HepG2 (cell line): ENCODE measurements around the gene DSN1. TPM values are rescaled to one million over a fixed set of nuclear protein-coding genes. Genes with fewer than 3 reads are reported as not detected.

Source experiments
- FOXK1 ChIP-seq: sonication (generic); formaldehyde crosslinking; IDR thresholded peaks from 2 replicates; pipeline ENCODE4 v1.4.0; 2020; ENCODE audit warnings: low read depth, missing genetic modification reagents, borderline replicate concordance
- HDAC2 ChIP-seq: sonication (generic); formaldehyde crosslinking; IDR thresholded peaks from 2 replicates; pipeline ENCODE4 v1.4.0; 2020; ENCODE audit warnings: missing genetic modification reagents
- RARA ChIP-seq: IDR thresholded peaks from 2 replicates; pipeline ENCODE4 v1.6.1; 2016; ENCODE audit warnings: missing genetic modification reagents, missing compliant biosample characterization
- RBM22 ChIP-seq: fragments of 200-400 bp; formaldehyde crosslinking; optimal IDR thresholded peaks from 2 replicates; pipeline ENCODE3; 2017; ENCODE audit warnings: mild to moderate bottlenecking, low read length, moderate library complexity
- RORA ChIP-seq: sonication (generic); formaldehyde crosslinking; IDR thresholded peaks from 2 replicates; pipeline ENCODE4 v1.5.0; 2020; ENCODE audit warnings: mild to moderate bottlenecking, missing genetic modification reagents, moderate library complexity
- SETDB1 ChIP-seq: sonication (generic); formaldehyde crosslinking; IDR thresholded peaks from 2 replicates; pipeline ENCODE4 v1.5.1; 2020; ENCODE audit warnings: missing genetic modification reagents, mild to moderate bottlenecking, borderline replicate concordance
- ZFP36L2 ChIP-seq: sonication (generic); formaldehyde crosslinking; IDR thresholded peaks from 2 replicates; pipeline ENCODE4 v1.4.0; 2020; ENCODE audit warnings: missing genetic modification reagents
- ZNF441 ChIP-seq: sonication (generic); formaldehyde crosslinking; IDR thresholded peaks from 2 replicates; pipeline ENCODE4 v1.7.0; 2021; ENCODE audit warnings: missing genetic modification reagents, borderline replicate concordance
- ZNF496 ChIP-seq: sonication (generic); formaldehyde crosslinking; IDR thresholded peaks from 2 replicates; pipeline ENCODE4 v1.8.1; 2023; ENCODE audit warnings: mild to moderate bottlenecking, moderate library complexity, missing genetic modification reagents; ENCODE audit not compliant: insufficient replicate concordance
- ZNF564 ChIP-seq: sonication (generic); formaldehyde crosslinking; IDR thresholded peaks from 2 replicates; pipeline ENCODE4 v1.8.1; 2023; ENCODE audit warnings: mild to moderate bottlenecking, missing genetic modification reagents
- ZNF567 ChIP-seq: sonication (generic); formaldehyde crosslinking; IDR thresholded peaks from 2 replicates; pipeline ENCODE4 v1.8.1; 2023; ENCODE audit warnings: mild to moderate bottlenecking, missing genetic modification reagents, borderline replicate concordance
- ZNF713 ChIP-seq: sonication (generic); formaldehyde crosslinking; IDR thresholded peaks from 2 replicates; pipeline ENCODE4 v1.4.0; 2020; ENCODE audit warnings: mild to moderate bottlenecking, missing genetic modification reagents
- ZZZ3 ChIP-seq: sonication (generic); formaldehyde crosslinking; IDR thresholded peaks from 2 replicates; pipeline ENCODE4 v1.4.0; 2020; ENCODE audit warnings: missing genetic modification reagents, mild to moderate bottlenecking, borderline replicate concordance
- polyA plus RNA-seq, 8 experiments: library from polyadenylated mRNA; depleted of rRNA in 3 of 8; stranded (reverse) in 7 of 8; unstranded in 1 of 8; fragments of >200 nt; fragmentation: Illumina TruSeq in 4 of 8; extraction: Trizol in 4 of 8; gene quantifications; 2 replicates each; pipeline versions ENCODE4 v1.2.1 to v1.2.3, GENCODE V29; 2011 to 2016; ENCODE audit warnings: low read depth in 4 of 8, missing spikeins in 1 of 8, mixed read lengths in 1 of 8; ENCODE audit not compliant: insufficient read depth in 1 of 8
- total RNA-seq, 5 experiments: library from RNA; depleted of rRNA; stranded (reverse); fragments of >200 nt; fragmentation: Illumina TruSeq; extraction: Trizol; gene quantifications; 2 replicates each; pipeline ENCODE4 v1.2.3, GENCODE V29; 2016; ENCODE audit warnings: low read depth in 1 of 5
- TF ChIP-seq, protein P1 (sequence below): sonication (generic); formaldehyde crosslinking; IDR thresholded peaks from 2 replicates; pipeline ENCODE4 v1.4.0; 2020; ENCODE audit warnings: missing genetic modification reagents
- TF ChIP-seq, protein P2 (sequence below): sonication (generic); formaldehyde crosslinking; IDR thresholded peaks from 2 replicates; pipeline ENCODE4 v1.4.0; 2020; ENCODE audit warnings: mild to moderate bottlenecking, missing genetic modification reagents
- TF ChIP-seq, protein P3 (sequence below): sonication (generic); formaldehyde crosslinking; IDR thresholded peaks from 2 replicates; pipeline ENCODE4 v1.8.0; 2022; ENCODE audit warnings: missing genetic modification reagents, mild to moderate bottlenecking, borderline replicate concordance
- TF ChIP-seq, protein P4 (sequence below): fragments of 450-650 bp; IDR thresholded peaks from 2 replicates; pipeline ENCODE4 v1.6.1; 2017
- TF ChIP-seq, protein P5 (sequence below): sonication (generic); formaldehyde crosslinking; IDR thresholded peaks from 2 replicates; pipeline ENCODE4 v1.4.0; 2020; ENCODE audit warnings: mild to moderate bottlenecking, missing genetic modification reagents, borderline replicate concordance
- TF ChIP-seq, protein P6 (sequence below): IDR thresholded peaks from 2 replicates; pipeline ENCODE4 v1.6.1; 2016; ENCODE audit warnings: missing genetic modification reagents, missing compliant biosample characterization

Gene DSN1
- total and polyA plus RNA-seq, 2 of the 13 experiments (the other 11 are each of a cell fraction or from before 2014, with no cell fraction given) = 18.7 to 53.7 TPM

DNA sequence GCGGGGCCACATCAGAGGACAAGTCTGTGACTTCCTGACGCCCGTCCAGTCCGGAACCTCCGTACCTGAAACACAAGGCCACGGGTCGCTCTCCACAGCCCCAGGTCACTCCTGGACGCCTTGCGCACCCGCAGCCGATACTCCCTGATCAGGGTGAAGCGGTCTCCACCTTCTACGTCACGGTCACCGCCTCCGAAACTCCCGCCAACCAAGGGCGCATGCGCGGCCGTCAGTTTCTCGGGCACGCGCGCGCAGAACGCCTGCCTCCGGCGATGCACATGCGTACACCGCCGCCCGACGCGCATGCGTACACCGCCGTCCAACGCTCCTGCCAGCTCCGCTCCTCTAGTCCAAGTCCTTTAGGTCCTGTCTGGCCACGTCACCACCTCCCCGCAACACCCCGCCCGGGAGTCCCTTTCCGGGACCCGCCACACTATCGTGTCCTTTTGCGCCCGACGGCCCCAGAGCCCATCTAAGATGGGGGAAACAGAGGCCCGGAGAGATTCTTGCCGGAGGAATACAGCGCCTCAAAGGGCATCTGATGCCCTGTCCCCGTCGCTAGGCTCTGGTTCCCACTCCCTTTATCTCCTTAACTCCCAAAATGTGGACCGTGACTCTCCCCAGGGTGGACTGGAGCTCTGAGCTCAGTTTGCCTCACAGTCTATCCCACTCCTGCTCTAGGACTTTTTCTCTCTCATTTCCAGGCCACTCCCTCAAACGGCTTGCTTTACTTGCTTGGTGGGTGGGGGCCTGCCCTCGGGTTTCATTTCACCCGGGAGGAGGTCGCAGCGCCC, at the start of gene DSN1 (continued):
- TF ChIP-seq, protein P1, sequence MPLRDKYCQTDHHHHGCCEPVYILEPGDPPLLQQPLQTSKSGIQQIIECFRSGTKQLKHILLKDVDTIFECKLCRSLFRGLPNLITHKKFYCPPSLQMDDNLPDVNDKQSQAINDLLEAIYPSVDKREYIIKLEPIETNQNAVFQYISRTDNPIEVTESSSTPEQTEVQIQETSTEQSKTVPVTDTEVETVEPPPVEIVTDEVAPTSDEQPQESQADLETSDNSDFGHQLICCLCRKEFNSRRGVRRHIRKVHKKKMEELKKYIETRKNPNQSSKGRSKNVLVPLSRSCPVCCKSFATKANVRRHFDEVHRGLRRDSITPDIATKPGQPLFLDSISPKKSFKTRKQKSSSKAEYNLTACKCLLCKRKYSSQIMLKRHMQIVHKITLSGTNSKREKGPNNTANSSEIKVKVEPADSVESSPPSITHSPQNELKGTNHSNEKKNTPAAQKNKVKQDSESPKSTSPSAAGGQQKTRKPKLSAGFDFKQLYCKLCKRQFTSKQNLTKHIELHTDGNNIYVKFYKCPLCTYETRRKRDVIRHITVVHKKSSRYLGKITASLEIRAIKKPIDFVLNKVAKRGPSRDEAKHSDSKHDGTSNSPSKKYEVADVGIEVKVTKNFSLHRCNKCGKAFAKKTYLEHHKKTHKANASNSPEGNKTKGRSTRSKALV (CRISPR knock-in tag) = peak; percentile 66
- TF ChIP-seq ZNF713 (CRISPR knock-in tag) (peak; percentile 10; the same call in 1 of the 2 replicates), RORA (CRISPR knock-in tag) (no peak), RBM22 (no peak), ZNF564 (CRISPR knock-in tag) (peak; percentile 17), ZFP36L2 (CRISPR knock-in tag) (no peak; the same call in 1 of the 2 replicates), SETDB1 (CRISPR knock-in tag) (no peak), RARA (CRISPR knock-in tag) (peak; percentile 45), ZNF441 (CRISPR knock-in tag) (peak; percentile 79), ZZZ3 (peak; percentile 83), FOXK1 (CRISPR knock-in tag) (peak; percentile 69), ZNF496 (no peak), ZNF567 (CRISPR knock-in tag) (peak; percentile 89), HDAC2 (CRISPR knock-in tag) (peak; percentile 88)
- TF ChIP-seq, protein P2, sequence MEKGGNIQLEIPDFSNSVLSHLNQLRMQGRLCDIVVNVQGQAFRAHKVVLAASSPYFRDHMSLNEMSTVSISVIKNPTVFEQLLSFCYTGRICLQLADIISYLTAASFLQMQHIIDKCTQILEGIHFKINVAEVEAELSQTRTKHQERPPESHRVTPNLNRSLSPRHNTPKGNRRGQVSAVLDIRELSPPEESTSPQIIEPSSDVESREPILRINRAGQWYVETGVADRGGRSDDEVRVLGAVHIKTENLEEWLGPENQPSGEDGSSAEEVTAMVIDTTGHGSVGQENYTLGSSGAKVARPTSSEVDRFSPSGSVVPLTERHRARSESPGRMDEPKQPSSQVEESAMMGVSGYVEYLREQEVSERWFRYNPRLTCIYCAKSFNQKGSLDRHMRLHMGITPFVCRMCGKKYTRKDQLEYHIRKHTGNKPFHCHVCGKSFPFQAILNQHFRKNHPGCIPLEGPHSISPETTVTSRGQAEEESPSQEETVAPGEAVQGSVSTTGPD (CRISPR knock-in tag) = no peak
- TF ChIP-seq, protein P3, sequence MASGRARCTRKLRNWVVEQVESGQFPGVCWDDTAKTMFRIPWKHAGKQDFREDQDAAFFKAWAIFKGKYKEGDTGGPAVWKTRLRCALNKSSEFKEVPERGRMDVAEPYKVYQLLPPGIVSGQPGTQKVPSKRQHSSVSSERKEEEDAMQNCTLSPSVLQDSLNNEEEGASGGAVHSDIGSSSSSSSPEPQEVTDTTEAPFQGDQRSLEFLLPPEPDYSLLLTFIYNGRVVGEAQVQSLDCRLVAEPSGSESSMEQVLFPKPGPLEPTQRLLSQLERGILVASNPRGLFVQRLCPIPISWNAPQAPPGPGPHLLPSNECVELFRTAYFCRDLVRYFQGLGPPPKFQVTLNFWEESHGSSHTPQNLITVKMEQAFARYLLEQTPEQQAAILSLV = peak; percentile 81
- TF ChIP-seq, protein P4, sequence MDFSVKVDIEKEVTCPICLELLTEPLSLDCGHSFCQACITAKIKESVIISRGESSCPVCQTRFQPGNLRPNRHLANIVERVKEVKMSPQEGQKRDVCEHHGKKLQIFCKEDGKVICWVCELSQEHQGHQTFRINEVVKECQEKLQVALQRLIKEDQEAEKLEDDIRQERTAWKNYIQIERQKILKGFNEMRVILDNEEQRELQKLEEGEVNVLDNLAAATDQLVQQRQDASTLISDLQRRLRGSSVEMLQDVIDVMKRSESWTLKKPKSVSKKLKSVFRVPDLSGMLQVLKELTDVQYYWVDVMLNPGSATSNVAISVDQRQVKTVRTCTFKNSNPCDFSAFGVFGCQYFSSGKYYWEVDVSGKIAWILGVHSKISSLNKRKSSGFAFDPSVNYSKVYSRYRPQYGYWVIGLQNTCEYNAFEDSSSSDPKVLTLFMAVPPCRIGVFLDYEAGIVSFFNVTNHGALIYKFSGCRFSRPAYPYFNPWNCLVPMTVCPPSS = no peak
- TF ChIP-seq, protein P5, sequence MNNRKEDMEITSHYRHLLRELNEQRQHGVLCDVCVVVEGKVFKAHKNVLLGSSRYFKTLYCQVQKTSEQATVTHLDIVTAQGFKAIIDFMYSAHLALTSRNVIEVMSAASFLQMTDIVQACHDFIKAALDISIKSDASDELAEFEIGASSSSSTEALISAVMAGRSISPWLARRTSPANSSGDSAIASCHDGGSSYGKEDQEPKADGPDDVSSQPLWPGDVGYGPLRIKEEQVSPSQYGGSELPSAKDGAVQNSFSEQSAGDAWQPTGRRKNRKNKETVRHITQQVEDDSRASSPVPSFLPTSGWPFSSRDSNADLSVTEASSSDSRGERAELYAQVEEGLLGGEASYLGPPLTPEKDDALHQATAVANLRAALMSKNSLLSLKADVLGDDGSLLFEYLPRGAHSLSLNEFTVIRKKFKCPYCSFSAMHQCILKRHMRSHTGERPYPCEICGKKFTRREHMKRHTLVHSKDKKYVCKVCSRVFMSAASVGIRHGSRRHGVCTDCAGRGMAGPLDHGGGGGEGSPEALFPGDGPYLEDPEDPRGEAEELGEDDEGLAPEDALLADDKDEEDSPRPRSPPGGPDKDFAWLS (CRISPR knock-in tag) = no peak; the same call in 1 of the 2 replicates
- TF ChIP-seq, protein P6, sequence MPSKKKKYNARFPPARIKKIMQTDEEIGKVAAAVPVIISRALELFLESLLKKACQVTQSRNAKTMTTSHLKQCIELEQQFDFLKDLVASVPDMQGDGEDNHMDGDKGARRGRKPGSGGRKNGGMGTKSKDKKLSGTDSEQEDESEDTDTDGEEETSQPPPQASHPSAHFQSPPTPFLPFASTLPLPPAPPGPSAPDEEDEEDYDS (CRISPR knock-in tag) = peak; percentile 76
